ENCODE results near the gene CYP20A1. TPM values are rescaled to one million over a fixed set of nuclear protein-coding genes. Genes with fewer than 3 reads are reported as not detected.

Gene CYP20A1
- total RNA-seq, 4 donors from 2014 or later = 23.7 to 33.8 (median 29.7) TPM

DNA sequence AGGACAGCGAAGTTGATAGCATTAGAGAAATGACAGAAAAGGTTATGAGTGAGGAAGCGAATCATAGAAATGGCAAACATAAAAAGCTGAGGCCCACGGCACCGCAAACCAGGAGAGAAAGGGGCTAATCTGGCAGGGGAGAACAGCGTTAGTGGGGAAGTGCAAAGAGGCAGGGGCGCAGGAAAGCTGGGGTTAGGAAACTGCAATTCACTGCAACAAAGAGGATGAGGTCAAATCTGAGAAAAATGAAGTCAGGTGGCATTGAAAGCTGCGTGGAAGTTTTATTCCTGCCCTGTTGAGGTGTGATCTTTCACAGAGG, 88.7 kb downstream of the CYP20A1 start:
- no peak for DNase-seq (ENCODE audit: extremely low spot score)

DNA sequence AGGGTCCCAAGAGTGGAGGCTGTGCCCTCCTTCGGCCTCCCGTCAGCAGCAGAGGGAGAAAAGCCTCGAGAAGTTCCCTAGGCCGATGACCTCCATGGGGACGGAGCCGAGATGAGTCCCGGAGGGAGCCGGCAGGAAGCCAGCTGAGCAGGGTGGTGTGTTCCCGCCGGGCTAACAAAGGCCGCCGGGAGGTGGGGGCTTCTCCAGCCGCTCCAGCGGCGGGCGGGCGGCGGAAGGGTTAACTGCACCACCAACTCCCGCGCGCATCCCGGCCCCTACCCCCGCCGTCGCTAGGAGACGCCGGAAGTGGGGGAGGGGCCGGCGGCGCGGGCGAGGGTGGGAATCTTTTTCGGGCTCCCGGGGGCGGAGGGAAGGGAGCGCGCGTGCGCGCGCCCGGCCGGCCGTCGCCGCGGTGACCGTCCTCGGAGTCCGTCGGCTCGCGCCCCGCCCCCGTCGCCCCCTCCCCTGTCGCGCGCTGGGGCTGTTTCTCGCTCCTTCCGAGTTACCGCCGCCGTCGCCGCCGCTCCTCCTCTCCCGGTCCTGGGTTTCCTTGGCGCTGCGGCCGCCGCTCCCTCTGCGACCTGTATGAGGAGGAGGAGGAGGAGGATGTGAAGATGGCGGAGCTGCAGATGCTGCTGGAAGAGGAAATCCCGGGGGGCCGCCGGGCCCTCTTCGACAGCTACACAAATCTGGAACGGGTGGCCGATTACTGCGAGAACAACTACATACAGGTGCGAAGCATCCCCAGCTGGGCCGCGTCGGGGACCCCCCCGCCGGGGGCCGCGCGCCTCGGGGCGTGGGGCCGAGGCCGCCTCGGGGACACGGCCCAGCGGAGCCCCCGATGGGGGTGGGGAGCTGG, 89.3 kb downstream of the CYP20A1 start, which contains the start of gene ABI2:
Gene ABI2, plus strand, starts transcription at position 494 of the 859 bp plus-strand sequence. Its CDS starts 121 bp downstream, at position 615.
- H3K27ac ChIP-seq (replicated peaks in 1 of 4) = peak within 1 kb of the TSS; percentile 78 to 90 (median 88)
- WGBS = 1% methylated on average over 33 of the region's 98 CpGs

More for the DNA sequence above, 88.7 kb downstream of the CYP20A1 start:
- TF ChIP-seq EP300 (IDR thresholded peaks at IDR 0.05) = no peak
- TF ChIP-seq POLR2AphosphoS5 (IDR thresholded peaks at IDR 0.05) = no peak
- no peak for TF ChIP-seq POLR2A (IDR thresholded peaks at IDR 0.05; ENCODE audit: low read depth)
- TF ChIP-seq, protein P1, sequence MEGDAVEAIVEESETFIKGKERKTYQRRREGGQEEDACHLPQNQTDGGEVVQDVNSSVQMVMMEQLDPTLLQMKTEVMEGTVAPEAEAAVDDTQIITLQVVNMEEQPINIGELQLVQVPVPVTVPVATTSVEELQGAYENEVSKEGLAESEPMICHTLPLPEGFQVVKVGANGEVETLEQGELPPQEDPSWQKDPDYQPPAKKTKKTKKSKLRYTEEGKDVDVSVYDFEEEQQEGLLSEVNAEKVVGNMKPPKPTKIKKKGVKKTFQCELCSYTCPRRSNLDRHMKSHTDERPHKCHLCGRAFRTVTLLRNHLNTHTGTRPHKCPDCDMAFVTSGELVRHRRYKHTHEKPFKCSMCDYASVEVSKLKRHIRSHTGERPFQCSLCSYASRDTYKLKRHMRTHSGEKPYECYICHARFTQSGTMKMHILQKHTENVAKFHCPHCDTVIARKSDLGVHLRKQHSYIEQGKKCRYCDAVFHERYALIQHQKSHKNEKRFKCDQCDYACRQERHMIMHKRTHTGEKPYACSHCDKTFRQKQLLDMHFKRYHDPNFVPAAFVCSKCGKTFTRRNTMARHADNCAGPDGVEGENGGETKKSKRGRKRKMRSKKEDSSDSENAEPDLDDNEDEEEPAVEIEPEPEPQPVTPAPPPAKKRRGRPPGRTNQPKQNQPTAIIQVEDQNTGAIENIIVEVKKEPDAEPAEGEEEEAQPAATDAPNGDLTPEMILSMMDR (IDR thresholded peaks at IDR 0.05) = no peak
- Histone ChIP-seq H3K27me3 (no peaks in the 10 kb centered on the region), H3K9me3 (no peaks in the 10 kb centered on the region), H3K36me3 (no peaks in the 10 kb centered on the region), H3K4me1 (peaks cover 5 to 39% (median 27%) of the 10 kb centered on the region in 4 donors), H3K4me3 (peak overlapping the region; percentile 89 to 100 (median 99)), H3K27ac (replicated peaks in 1 of 4) (peak overlapping the region; percentile 78 to 90 (median 88))
- intact Hi-C loops (cut with DNase I) = no loop called here
- WGBS = 10% methylated on average over 7 of the region's 7 CpGs

DNA sequence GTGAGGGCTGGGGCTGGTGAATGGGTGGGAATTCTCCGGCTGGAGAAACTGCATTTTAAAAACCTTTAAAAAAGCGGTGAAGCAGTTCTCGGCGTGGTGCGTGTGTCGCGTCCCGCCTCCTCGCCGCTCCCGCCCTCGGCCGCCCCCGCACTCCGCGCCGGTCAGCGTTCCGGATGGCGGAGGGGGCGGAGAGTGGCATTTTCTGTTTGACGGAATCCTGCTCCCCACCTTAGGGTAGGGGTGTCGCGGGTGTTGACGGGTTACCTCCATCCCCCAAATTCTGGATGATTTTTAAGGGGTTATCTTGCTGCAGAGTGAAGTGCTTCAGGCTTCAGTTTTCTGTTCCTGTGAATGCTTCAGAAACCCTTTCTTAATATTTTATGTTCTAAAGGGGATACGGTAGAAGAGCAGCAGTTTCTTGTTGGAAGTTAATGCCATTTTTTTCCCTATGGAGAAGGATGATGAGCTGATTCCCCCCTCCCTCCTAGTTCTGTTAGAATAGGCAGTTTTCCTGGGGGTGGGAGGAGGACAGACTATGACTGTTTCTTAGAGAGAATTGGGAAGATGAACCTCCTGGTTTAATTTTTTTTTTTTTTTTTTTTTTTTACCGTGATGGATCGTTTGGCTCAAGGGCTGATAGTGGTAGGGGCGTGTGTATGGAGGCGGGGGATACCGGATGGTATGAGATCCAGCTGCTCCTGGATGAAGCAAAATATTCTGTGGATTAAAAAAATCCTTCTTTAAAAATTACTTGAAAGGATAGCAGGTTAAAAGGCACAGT, 90.1 kb downstream of the CYP20A1 start:
- H3K4me1 ChIP-seq = peaks cover 5 to 39% (median 27%) of the 10 kb centered on the region in 4 donors
- H3K36me3 ChIP-seq = no peaks in the 10 kb centered on the region
- H3K27me3 ChIP-seq = no peaks in the 10 kb centered on the region
- TF ChIP-seq, protein P1 (IDR thresholded peaks at IDR 0.05) = no peak
- TF ChIP-seq EP300 (IDR thresholded peaks at IDR 0.05) = no peak
- peak in 1 of 2 donors; percentile 19 for TF ChIP-seq POLR2AphosphoS5 (IDR thresholded peaks at IDR 0.05)
- peak overlapping the region; percentile 78 to 90 (median 88) for H3K27ac ChIP-seq (replicated peaks in 1 of 4)
- H3K9me3 ChIP-seq = no peaks in the 10 kb centered on the region
- 3% methylated on average over 9 of the region's 31 CpGs for WGBS
- DNase-seq (ENCODE audit: extremely low spot score) = peak; percentile 29
- H3K4me3 ChIP-seq = peak overlapping the region; percentile 89 to 100 (median 99)
- intact Hi-C loops (cut with DNase I) = no loop called here

More for the DNA sequence above, 89.3 kb downstream of the CYP20A1 start, which contains the start of gene ABI2:
- peak; percentile 93 for DNase-seq (ENCODE audit: extremely low spot score)
- H3K4me3 ChIP-seq = peak within 1 kb of the TSS; percentile 89 to 100 (median 99)
- no peaks in the 10 kb centered on the region for H3K27me3 ChIP-seq
- H3K4me1 ChIP-seq = peaks cover 5 to 39% (median 27%) of the 10 kb centered on the region in 4 donors
- H3K9me3 ChIP-seq = no peaks in the 10 kb centered on the region
- no peaks in the 10 kb centered on the region for H3K36me3 ChIP-seq
- intact Hi-C loops (cut with DNase I) = no loop called here
- TF ChIP-seq POLR2AphosphoS5 (IDR thresholded peaks at IDR 0.05) (peak; percentile 30 to 72), POLR2A (IDR thresholded peaks at IDR 0.05; ENCODE audit: low read depth) (no peak)
- TF ChIP-seq, protein P1 (IDR thresholded peaks at IDR 0.05) = peak in 1 of 3 experiments; percentile 14

DNA sequence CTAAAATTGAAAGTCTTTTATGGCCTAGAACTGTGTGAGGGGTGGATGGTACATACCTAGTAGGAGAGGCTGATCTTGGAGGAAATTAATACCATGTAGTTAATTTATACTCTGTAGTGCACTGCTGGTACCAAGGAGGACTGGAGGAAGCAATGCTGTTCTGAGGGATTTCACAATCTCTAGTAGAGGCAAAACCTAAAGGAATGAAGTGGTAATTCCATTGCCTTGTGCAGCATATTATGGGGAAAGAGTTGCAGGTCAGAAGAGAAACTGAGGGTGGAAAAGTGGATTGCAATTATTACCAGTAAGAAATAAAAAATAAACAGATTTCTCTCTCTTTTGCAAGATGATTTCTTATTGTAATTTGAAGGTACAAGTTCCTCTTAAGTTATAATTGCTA, 91.6 kb downstream of the CYP20A1 start:
- DNase-seq (ENCODE audit: extremely low spot score) = no peak
- no peak overlapping the region for H3K4me3 ChIP-seq
- H3K9me3 ChIP-seq = no peaks in the 10 kb centered on the region
- intact Hi-C loops (cut with DNase I) = no loop called here
- no peak overlapping the region for H3K27ac ChIP-seq (replicated peaks in 1 of 4)
- H3K4me1 ChIP-seq = peaks cover 5 to 39% (median 27%) of the 10 kb centered on the region in 4 donors
- TF ChIP-seq POLR2AphosphoS5 (IDR thresholded peaks at IDR 0.05) = no peak
- TF ChIP-seq, protein P1 (IDR thresholded peaks at IDR 0.05) = no peak
- no peak for TF ChIP-seq EP300 (IDR thresholded peaks at IDR 0.05)
- no peak for TF ChIP-seq POLR2A (IDR thresholded peaks at IDR 0.05; ENCODE audit: low read depth)
- no peaks in the 10 kb centered on the region for H3K36me3 ChIP-seq
- no peaks in the 10 kb centered on the region for H3K27me3 ChIP-seq

Measured in esophagus muscularis mucosa (tissue), 4 donors.